ENCODE data around the gene MYCBPAP.

The MYCBPAP gene

DNA sequence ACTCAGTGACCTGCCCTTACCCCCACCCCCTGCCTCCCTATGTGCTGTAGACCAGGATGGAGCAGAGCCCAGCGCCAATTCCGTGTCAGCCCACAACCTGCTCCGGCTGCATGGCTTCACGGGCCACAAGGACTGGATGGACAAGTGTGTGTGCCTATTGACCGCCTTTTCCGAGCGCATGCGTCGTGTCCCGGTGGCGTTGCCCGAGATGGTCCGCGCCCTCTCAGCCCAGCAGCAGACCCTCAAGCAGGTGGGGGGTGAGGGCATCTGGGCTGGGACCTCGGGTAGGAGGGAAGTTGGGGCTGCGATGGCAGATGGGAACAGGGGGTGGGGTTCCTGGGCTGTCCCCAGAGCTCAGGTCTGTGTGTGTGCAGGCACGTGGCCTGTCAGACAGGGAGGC is 46.0 kb downstream of the MYCBPAP start:
- no peak overlapping the region for H2AFZ ChIP-seq (ENCODE audit: low read depth)
- H3K4me1 ChIP-seq (ENCODE audit: low read depth, poor library complexity, severe bottlenecking) = no peaks in the 10 kb centered on the region
- no peak overlapping the region for H3K27ac ChIP-seq
- no peaks in the 10 kb centered on the region for H4K20me1 ChIP-seq (ENCODE audit: insufficient read depth)
- no peak overlapping the region for H3K4me3 ChIP-seq (IDR thresholded peaks at IDR 0.05; ENCODE audit: insufficient read depth, low read depth, low read length)
- no peaks in the 10 kb centered on the region for H3K36me3 ChIP-seq (ENCODE audit: insufficient read depth)
- no peak overlapping the region for H3K4me2 ChIP-seq
- no peak overlapping the region for H3K9ac ChIP-seq
- no peaks in the 10 kb centered on the region for H3K79me2 ChIP-seq (ENCODE audit: insufficient read depth, low read depth)
- H3K27me3 ChIP-seq (ENCODE audit: insufficient read depth, low read depth) = peaks cover 5% of the 10 kb centered on the region; the same call in 1 of the 2 replicates
- TF ChIP-seq, protein P1, sequence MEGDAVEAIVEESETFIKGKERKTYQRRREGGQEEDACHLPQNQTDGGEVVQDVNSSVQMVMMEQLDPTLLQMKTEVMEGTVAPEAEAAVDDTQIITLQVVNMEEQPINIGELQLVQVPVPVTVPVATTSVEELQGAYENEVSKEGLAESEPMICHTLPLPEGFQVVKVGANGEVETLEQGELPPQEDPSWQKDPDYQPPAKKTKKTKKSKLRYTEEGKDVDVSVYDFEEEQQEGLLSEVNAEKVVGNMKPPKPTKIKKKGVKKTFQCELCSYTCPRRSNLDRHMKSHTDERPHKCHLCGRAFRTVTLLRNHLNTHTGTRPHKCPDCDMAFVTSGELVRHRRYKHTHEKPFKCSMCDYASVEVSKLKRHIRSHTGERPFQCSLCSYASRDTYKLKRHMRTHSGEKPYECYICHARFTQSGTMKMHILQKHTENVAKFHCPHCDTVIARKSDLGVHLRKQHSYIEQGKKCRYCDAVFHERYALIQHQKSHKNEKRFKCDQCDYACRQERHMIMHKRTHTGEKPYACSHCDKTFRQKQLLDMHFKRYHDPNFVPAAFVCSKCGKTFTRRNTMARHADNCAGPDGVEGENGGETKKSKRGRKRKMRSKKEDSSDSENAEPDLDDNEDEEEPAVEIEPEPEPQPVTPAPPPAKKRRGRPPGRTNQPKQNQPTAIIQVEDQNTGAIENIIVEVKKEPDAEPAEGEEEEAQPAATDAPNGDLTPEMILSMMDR (conservative IDR thresholded peaks at IDR 0.05; ENCODE audit: low read depth, low read length) = no peak

DNA sequence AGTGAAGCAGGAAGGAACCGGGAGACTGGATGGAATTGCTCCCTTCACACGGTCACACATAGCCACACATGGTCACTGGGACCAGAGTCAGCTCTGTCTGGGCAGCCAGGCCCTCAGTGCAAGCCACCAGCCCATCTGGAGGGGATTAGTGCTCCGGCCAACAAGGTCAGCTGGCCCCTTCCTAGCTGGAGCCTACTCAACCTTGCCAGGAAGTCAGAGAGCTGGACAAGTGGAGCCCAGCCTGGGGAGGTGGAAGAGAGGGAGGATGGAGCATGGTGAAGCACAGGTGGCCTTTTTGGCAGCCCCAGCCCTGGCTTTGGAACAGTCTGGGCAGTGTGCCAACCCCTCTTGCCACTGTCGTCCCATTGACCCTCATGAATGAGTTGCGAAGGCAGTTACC is 48.6 kb downstream of the MYCBPAP start:
- H2AFZ ChIP-seq (ENCODE audit: low read depth) = no peak overlapping the region

DNA sequence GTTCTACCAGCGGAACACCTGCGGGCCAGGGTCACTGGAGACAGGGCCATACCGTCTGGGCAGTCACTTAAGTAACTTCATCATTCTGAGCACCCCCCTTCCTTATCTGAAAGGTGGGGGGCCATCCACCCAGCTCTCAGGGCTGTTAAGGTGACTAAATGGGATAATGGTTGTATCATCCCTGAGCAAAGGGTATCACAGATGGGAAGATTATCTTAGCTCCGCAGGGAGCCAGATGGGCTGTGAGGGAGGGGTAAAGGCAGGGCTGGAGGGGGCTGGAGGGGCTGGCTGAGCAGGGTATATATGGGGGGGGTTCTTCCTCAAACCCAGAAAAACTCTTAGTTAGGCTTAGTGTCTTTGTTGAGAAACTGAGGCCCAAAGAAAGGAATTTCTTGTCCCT is 49.4 kb downstream of the MYCBPAP start:
- H3K4me3 ChIP-seq (IDR thresholded peaks at IDR 0.05; ENCODE audit: insufficient read depth, low read depth, low read length) = no peak overlapping the region
- TF ChIP-seq, protein P1 (conservative IDR thresholded peaks at IDR 0.05; ENCODE audit: low read depth, low read length) = no peak
- H3K27ac ChIP-seq = no peak overlapping the region
- H3K27me3 ChIP-seq (ENCODE audit: insufficient read depth, low read depth) = peaks cover 24% of the 10 kb centered on the region
- no peak overlapping the region for H3K4me2 ChIP-seq
- peaks cover 9% of the 10 kb centered on the region for H3K4me1 ChIP-seq (ENCODE audit: low read depth, poor library complexity, severe bottlenecking)
- no peaks in the 10 kb centered on the region for H3K36me3 ChIP-seq (ENCODE audit: insufficient read depth)
- no peaks in the 10 kb centered on the region for H3K79me2 ChIP-seq (ENCODE audit: insufficient read depth, low read depth)
- no peak overlapping the region for H3K9ac ChIP-seq
- no peak overlapping the region for H2AFZ ChIP-seq (ENCODE audit: low read depth)
- H4K20me1 ChIP-seq (ENCODE audit: insufficient read depth) = no peaks in the 10 kb centered on the region

More for the DNA sequence above, 48.6 kb downstream of the MYCBPAP start:
- no peaks in the 10 kb centered on the region for H3K36me3 ChIP-seq (ENCODE audit: insufficient read depth)
- H3K27ac ChIP-seq = no peak overlapping the region
- H3K79me2 ChIP-seq (ENCODE audit: insufficient read depth, low read depth) = no peaks in the 10 kb centered on the region
- H4K20me1 ChIP-seq (ENCODE audit: insufficient read depth) = no peaks in the 10 kb centered on the region
- no peak overlapping the region for H3K4me2 ChIP-seq
- H3K4me3 ChIP-seq (IDR thresholded peaks at IDR 0.05; ENCODE audit: insufficient read depth, low read depth, low read length) = no peak overlapping the region
- TF ChIP-seq, protein P1 (conservative IDR thresholded peaks at IDR 0.05; ENCODE audit: low read depth, low read length) = no peak
- no peak overlapping the region for H3K9ac ChIP-seq
- H3K27me3 ChIP-seq (ENCODE audit: insufficient read depth, low read depth) = peaks cover 17% of the 10 kb centered on the region; the same call in 1 of the 2 replicates
- H3K4me1 ChIP-seq (ENCODE audit: low read depth, poor library complexity, severe bottlenecking) = peaks cover 9% of the 10 kb centered on the region

DNA sequence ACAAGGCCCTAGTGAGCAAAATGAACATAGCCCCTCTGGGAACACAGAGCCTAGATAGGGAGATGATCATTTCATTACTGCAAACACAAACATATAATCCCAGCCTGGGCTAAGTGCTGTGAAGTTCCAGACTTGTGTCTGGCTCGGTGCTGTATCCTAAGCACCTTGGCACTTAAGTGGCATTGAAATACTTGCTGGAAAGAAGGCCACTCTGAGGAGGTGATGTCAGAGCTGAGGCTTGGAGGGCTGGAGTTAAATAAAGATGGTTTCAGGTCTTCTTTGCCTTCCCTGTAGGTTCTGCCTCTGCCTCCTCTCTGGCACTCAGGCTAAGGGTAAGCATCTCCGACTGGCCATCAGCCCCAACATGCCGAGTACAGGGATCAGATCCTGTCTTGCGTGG is 49.9 kb downstream of the MYCBPAP start:
- H2AFZ ChIP-seq (ENCODE audit: low read depth) = no peak overlapping the region
- TF ChIP-seq, protein P1 (conservative IDR thresholded peaks at IDR 0.05; ENCODE audit: low read depth, low read length) = no peak
- H3K4me3 ChIP-seq (IDR thresholded peaks at IDR 0.05; ENCODE audit: insufficient read depth, low read depth, low read length) = no peak overlapping the region
- no peak overlapping the region for H3K4me2 ChIP-seq
- H4K20me1 ChIP-seq (ENCODE audit: insufficient read depth) = no peaks in the 10 kb centered on the region
- H3K36me3 ChIP-seq (ENCODE audit: insufficient read depth) = no peaks in the 10 kb centered on the region
- H3K79me2 ChIP-seq (ENCODE audit: insufficient read depth, low read depth) = no peaks in the 10 kb centered on the region
- no peak overlapping the region for H3K27ac ChIP-seq
- H3K9ac ChIP-seq = no peak overlapping the region
- H3K4me1 ChIP-seq (ENCODE audit: low read depth, poor library complexity, severe bottlenecking) = peaks cover 9% of the 10 kb centered on the region
- H3K27me3 ChIP-seq (ENCODE audit: insufficient read depth, low read depth) = peaks cover 28% of the 10 kb centered on the region
